Measurements from ENCODE around the gene MBP.

DNA sequence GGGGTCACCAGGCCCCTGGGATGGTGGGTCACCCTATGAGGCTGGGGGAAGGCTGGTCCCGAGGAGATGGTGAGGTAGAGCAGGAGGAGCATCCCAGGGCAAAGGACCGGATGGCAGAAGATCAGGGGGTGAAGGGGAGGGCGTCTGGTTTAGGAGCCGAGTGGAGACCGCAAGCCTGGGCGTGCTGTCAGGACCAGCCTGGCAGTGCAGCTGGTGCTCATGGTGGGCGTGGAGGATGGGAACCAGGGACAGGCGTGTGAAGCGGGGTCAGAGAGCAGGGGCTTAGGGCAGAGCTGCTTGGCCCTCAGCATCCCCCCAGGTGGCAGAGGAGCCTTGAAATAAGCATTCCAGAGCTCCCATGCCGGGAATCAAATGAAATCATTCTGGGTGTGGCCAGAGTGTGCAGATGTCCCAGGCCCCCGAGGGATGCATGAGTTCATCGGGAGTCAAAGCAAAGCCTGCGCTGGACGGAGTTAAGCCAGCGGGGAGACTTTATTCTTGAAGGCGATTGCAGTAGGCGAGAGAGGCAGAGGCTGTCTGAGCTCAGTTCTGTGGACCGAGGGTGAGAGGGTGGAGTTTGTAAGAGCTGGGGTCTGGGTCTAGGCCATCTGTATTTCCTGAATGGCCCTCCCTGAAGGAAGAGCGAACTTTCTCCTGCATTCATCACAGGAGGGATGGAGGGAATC is 33.1 kb upstream of the MBP start:
- TF ChIP-seq, protein P1, sequence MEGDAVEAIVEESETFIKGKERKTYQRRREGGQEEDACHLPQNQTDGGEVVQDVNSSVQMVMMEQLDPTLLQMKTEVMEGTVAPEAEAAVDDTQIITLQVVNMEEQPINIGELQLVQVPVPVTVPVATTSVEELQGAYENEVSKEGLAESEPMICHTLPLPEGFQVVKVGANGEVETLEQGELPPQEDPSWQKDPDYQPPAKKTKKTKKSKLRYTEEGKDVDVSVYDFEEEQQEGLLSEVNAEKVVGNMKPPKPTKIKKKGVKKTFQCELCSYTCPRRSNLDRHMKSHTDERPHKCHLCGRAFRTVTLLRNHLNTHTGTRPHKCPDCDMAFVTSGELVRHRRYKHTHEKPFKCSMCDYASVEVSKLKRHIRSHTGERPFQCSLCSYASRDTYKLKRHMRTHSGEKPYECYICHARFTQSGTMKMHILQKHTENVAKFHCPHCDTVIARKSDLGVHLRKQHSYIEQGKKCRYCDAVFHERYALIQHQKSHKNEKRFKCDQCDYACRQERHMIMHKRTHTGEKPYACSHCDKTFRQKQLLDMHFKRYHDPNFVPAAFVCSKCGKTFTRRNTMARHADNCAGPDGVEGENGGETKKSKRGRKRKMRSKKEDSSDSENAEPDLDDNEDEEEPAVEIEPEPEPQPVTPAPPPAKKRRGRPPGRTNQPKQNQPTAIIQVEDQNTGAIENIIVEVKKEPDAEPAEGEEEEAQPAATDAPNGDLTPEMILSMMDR (conservative IDR thresholded peaks at IDR 0.05; ENCODE audit: low read depth in 2 of 2), result no peak
- TF ChIP-seq CREB1 (CRISPR knock-in tag; IDR thresholded peaks at IDR 0.05; ENCODE audit: low read depth), result no peak

All from GM23338 (cell line).